Astrocyte of the spinal cord (primary cell): ENCODE measurements around the gene LTC4S.

Source experiments
- DNase-seq: peaks from one replicate; pipeline ENCODE4 v3.0.0; 2011; ENCODE audit warnings: low read depth, low spot score
- H3K4me3 ChIP-seq: 2 replicates; pipeline ENCODE4 v1.5.1; 2011; ENCODE audit warnings: low read depth, mild to moderate bottlenecking, low read length, moderate library complexity
- CTCF ChIP-seq: IDR thresholded peaks from 2 replicates; pipeline ENCODE4 v1.5.1; 2012; ENCODE audit warnings: low read depth, mild to moderate bottlenecking, low read length, inconsistent platforms
- in situ Hi-C: cut with HindIII; loops from 2 replicates; pipeline ENCODE4 v1.10.0; 2017; ENCODE audit warnings: low sequenced_read_pairs

LTC4S gene

GRCh38 chr5:179769796-179770195 lies 24.0 kb upstream of the LTC4S start:
- DNase-seq, result no peak
- H3K4me3 ChIP-seq, result no peak overlapping the region
- in situ Hi-C loops, result no loop called here
- TF ChIP-seq CTCF, result no peak

GRCh38 chr5:179771311-179771895 lies 22.4 kb upstream of the LTC4S start:
- in situ Hi-C loops, result no loop called here
- TF ChIP-seq CTCF, result no peak
- H3K4me3 ChIP-seq, result no peak overlapping the region
- no peak for DNase-seq

- in situ Hi-C loops, result no loop called here
- no peak overlapping the region for H3K4me3 ChIP-seq
- TF ChIP-seq CTCF, result no peak
- no peak for DNase-seq
Measured at GRCh38 chr5:179772351-179772750, 21.4 kb upstream of the LTC4S start.

GRCh38 chr5:179773686-179774040 lies 20.1 kb upstream of the LTC4S start:
- no peak for TF ChIP-seq CTCF
- DNase-seq, result no peak
- H3K4me3 ChIP-seq, result no peak overlapping the region
- in situ Hi-C loops, result no loop called here

- no peak for TF ChIP-seq CTCF
- in situ Hi-C loops, result no loop called here
- no peak overlapping the region for H3K4me3 ChIP-seq
- no peak for DNase-seq
Measured at GRCh38 chr5:179774442-179774841, 19.3 kb upstream of the LTC4S start.

GRCh38 chr5:179776411-179776938 lies 17.3 kb upstream of the LTC4S start:
- no peak for TF ChIP-seq CTCF
- no peak overlapping the region for H3K4me3 ChIP-seq
- in situ Hi-C loops, result no loop called here
- DNase-seq, result no peak

- H3K4me3 ChIP-seq, result no peak overlapping the region
- DNase-seq, result no peak
- no peak for TF ChIP-seq CTCF
- in situ Hi-C loops, result no loop called here
Measured at GRCh38 chr5:179777456-179777855, 16.3 kb upstream of the LTC4S start.
